HUES64 (cell line): Measurements from ENCODE around the gene NPHS1.

Experiments used
- H3K27ac ChIP-seq: 2 replicates; pipeline ENCODE4 v1.7.0; 2013; ENCODE audit warnings: low read depth, low read length, inconsistent platforms
- H3K27me3 ChIP-seq: 2 replicates; pipeline ENCODE4 v1.6.1; 2013; ENCODE audit warnings: mild to moderate bottlenecking, low read length; ENCODE audit not compliant: insufficient read depth
- H3K36me3 ChIP-seq: 2 replicates; pipeline ENCODE4 v1.6.1; 2013; ENCODE audit warnings: mild to moderate bottlenecking, low read length; ENCODE audit not compliant: insufficient read depth
- H3K4me1 ChIP-seq: 2 replicates; pipeline ENCODE4 v1.6.1; 2013; ENCODE audit warnings: mild to moderate bottlenecking, low read length, moderate library complexity; ENCODE audit not compliant: insufficient read depth
- H3K4me3 ChIP-seq: 2 replicates; pipeline ENCODE4 v1.5.1; 2013; ENCODE audit warnings: mild to moderate bottlenecking, low read length, moderate library complexity
- H3K9ac ChIP-seq: 2 replicates; pipeline ENCODE4 v1.6.1; 2013; ENCODE audit warnings: mild to moderate bottlenecking, low read depth, low read length
- H3K9me3 ChIP-seq: 2 replicates; pipeline ENCODE4 v1.6.1; 2013; ENCODE audit warnings: low read depth, low read length; ENCODE audit not compliant: insufficient read depth
- WGBS: fragments of 150-250, 120-280 bp; methylation state at CpG from one replicate; pipeline ENCODE4 v1.1.7; 2013; ENCODE audit warnings: missing lambda C conversion rate; 5-methylcytosine and 5-hydroxymethylcytosine counted together

Gene NPHS1

GRCh38 chr19:35828692-35829301 lies 23.5 kb downstream of the NPHS1 start:
- no peak overlapping the region for H3K9ac ChIP-seq
- H3K9me3 ChIP-seq, result no peaks in the 10 kb centered on the region
- WGBS, result 9% methylated on average over 11 of the region's 12 CpGs
- no peak overlapping the region for H3K4me3 ChIP-seq
- no peaks in the 10 kb centered on the region for H3K4me1 ChIP-seq
- H3K36me3 ChIP-seq, result no peaks in the 10 kb centered on the region
- no peak overlapping the region for H3K27ac ChIP-seq
- peaks cover 25% of the 10 kb centered on the region for H3K27me3 ChIP-seq

DNA sequence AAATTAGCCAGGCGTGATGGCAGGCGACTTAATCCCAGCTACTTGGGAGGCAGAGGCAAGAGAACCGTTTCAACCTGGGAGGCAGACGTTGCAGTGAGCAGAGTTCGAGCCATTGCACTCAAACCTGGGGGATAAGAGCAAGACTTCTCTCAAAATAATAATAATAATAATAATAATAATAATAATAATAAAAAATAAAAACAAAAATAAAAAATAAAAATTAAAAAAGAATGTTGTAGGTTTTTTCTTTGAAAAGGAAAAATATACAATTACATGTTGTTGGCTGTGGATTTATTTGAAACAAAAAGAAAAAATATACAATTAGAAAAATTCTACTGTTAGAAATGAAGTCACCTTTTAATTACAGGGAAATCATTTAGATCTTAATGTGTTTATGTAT lies 28.2 kb downstream of the NPHS1 start:
- Histone ChIP-seq H3K27me3 (peaks cover 4% of the 10 kb centered on the region; the same call in 1 of the 2 replicates), H3K4me1 (0 out of 2 replicates have a peak, but pooled peaks cover 2% of the 10 kb centered on the region), H3K27ac (no peak overlapping the region), H3K4me3 (no peak overlapping the region), H3K36me3 (no peaks in the 10 kb centered on the region), H3K9ac (no peak overlapping the region), H3K9me3 (no peaks in the 10 kb centered on the region)
- 93% methylated on average over 5 of the region's 5 CpGs for WGBS

DNA sequence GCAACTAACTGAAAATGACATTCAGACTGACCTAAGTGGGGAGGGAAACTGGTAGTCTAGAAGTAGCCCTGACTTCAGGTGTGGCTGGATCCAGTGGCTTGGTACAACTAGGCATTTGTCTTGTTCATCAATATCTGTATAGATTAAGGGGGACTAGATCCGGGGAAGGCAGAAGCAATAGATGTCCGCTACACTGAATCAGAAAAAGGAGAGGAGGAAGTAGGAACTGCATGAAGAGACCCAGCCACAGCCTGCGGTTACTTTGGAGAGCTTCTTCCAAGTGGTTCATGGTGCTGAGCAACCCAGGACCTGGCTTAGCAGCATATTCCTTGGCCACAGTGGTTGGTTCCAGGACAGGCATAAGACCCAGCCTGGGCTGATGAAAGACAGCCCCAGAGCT lies 29.7 kb downstream of the NPHS1 start:
- no peak overlapping the region for H3K9ac ChIP-seq
- H3K36me3 ChIP-seq, result no peaks in the 10 kb centered on the region
- H3K4me3 ChIP-seq, result no peak overlapping the region
- H3K9me3 ChIP-seq, result no peaks in the 10 kb centered on the region
- H3K27me3 ChIP-seq, result peaks cover 4% of the 10 kb centered on the region; the same call in 1 of the 2 replicates
- WGBS, result 74% methylated on average over 3 of the region's 3 CpGs
- 0 out of 2 replicates have a peak, but pooled peaks cover 2% of the 10 kb centered on the region for H3K4me1 ChIP-seq
- no peak overlapping the region for H3K27ac ChIP-seq

DNA sequence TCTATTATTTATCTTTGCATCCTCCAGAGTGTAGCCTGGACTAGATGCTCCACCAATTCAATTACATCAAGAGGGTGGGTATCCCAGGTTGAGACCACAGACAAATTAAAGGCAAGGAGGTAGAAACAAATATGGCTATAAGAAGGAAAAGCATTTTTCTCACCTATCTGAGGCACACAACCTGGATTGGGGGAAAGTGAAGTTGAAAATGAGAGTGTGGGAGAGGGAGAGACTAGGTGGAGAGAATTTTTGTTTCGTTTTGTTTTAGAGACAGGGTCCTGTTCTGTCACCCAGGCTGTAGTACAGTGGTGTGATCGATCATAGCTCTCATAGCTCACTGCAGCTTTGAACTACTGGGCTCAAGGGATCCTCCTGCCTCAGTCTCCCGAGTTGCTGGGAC lies 33.9 kb downstream of the NPHS1 start:
- Histone ChIP-seq H3K4me1 (peaks cover 7% of the 10 kb centered on the region; the same call in 1 of the 2 replicates), H3K27me3 (no peaks in the 10 kb centered on the region), H3K27ac (no peak overlapping the region), H3K4me3 (no peak overlapping the region), H3K36me3 (no peaks in the 10 kb centered on the region), H3K9me3 (no peaks in the 10 kb centered on the region), H3K9ac (no peak overlapping the region)
- WGBS, result 84% methylated on average over 3 of the region's 3 CpGs

DNA sequence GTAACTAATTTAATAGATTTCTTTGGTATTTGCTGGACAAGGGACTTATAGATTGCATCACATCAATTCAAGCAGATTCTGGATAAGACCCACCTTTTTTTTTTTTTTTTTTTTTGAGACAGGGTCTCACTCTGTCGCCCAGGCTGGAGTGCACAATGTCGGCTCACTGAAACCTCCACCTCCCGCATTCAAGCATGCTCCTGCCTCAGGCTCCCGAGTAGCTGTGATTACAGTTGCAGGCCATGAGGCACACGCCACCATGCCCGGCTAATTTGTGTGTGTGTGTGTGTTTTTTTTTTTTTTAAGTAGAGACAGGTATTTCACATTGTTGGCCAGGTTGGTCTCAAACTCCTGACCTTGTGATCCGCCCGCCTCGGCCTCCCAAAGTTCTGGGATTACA lies 35.5 kb downstream of the NPHS1 start:
- WGBS, result 88% methylated on average over 9 of the region's 9 CpGs
- no peaks in the 10 kb centered on the region for H3K27me3 ChIP-seq
- no peaks in the 10 kb centered on the region for H3K9me3 ChIP-seq
- no peaks in the 10 kb centered on the region for H3K36me3 ChIP-seq
- H3K4me3 ChIP-seq, result no peak overlapping the region
- H3K4me1 ChIP-seq, result peaks cover 7% of the 10 kb centered on the region; the same call in 1 of the 2 replicates
- no peak overlapping the region for H3K9ac ChIP-seq
- H3K27ac ChIP-seq, result no peak overlapping the region

DNA sequence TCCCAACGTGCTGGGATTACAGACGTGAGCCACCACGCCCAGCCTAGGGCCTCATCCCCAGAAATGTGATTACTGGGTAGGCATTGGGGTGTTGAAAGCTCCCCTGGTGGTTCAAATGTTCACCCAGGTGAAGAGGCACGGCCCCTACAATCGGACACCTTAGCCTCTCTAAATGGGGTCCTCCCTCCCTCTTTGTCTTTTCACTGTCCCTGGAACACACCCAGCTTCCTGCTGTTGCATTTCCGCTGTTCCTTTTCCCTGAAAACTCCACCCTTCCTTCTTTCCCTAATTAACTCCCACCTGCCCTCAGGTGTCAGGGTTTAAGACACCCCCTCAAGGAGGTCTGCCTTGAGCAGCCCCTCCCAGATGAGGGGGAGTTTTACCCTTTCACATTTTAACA lies 36.0 kb downstream of the NPHS1 start:
- no peaks in the 10 kb centered on the region for H3K36me3 ChIP-seq
- no peaks in the 10 kb centered on the region for H3K27me3 ChIP-seq
- WGBS, result 40% methylated on average over 6 of the region's 6 CpGs
- H3K4me1 ChIP-seq, result peaks cover 7% of the 10 kb centered on the region; the same call in 1 of the 2 replicates
- no peak overlapping the region for H3K9ac ChIP-seq
- H3K27ac ChIP-seq, result no peak overlapping the region
- H3K4me3 ChIP-seq, result no peak overlapping the region
- H3K9me3 ChIP-seq, result no peaks in the 10 kb centered on the region

- 92% methylated on average over 11 of the region's 11 CpGs for WGBS
- Histone ChIP-seq H3K4me1 (peaks cover 5% of the 10 kb centered on the region; the same call in 1 of the 2 replicates), H3K9me3 (no peaks in the 10 kb centered on the region), H3K27me3 (no peaks in the 10 kb centered on the region), H3K9ac (no peak overlapping the region), H3K27ac (no peak overlapping the region), H3K36me3 (no peaks in the 10 kb centered on the region), H3K4me3 (no peak overlapping the region)
Observed at GRCh38 chr19:35813043-35813890, 39.0 kb downstream of the NPHS1 start.

DNA sequence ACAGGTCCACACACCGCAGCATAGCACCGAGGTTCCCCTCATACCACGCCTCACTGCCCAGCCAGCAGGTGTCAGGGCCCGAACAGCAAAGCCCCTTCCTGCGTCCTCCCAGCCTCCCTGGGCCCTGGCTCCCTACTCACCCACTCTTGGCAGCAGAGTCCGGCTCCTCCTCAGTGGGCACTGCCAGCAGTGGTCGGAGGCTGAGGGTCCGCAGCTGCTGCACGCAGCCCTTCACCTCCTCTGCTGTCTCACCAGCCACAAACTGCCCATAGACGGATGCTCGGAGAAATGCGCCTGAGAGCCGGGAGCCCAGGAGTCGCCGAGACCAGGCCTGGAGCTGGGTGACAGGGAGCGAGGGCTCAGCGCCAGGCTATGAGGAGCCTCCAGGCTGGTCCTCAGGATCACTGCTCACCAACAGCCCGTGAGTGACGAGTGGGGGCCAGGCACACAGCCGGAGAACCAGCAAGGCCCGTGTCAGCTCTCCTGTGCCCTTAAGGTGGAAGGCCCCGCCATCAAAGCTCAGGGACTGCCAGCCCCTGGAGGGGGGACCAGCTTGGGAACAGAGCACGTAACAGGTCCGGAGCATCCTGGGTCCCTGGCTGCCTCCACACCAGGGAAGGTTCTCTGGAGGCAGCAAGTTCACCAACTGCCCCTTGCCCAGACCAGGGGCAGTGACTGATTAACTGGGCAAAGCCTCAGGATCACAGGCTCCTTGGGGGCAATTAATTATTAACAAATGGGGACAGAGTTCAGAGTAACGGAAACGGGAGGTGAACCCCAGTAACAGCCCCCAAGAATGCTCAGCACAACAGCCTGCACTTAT lies 39.9 kb downstream of the NPHS1 start, which contains the start of gene PRODH2:
PRODH2 (minus strand) TSS at position 626 of the 823 bp plus-strand sequence; CDS start at position 586, 40 bp downstream.
- no peaks in the 10 kb centered on the region for H3K27me3 ChIP-seq
- H3K4me1 ChIP-seq, result peaks cover 5% of the 10 kb centered on the region; the same call in 1 of the 2 replicates
- no peak within 1 kb of the TSS for H3K9ac ChIP-seq
- H3K27ac ChIP-seq, result no peak within 1 kb of the TSS
- no peaks in the 10 kb centered on the region for H3K9me3 ChIP-seq
- H3K4me3 ChIP-seq, result no peak within 1 kb of the TSS
- 87% methylated on average over 26 of the region's 26 CpGs for WGBS
- H3K36me3 ChIP-seq, result no peaks in the 10 kb centered on the region

GRCh38 chr19:35811317-35812219 lies 40.7 kb downstream of the NPHS1 start:
- Histone ChIP-seq H3K36me3 (no peaks in the 10 kb centered on the region), H3K9ac (no peak overlapping the region), H3K4me1 (peaks cover 2% of the 10 kb centered on the region; the same call in 1 of the 2 replicates), H3K27me3 (no peaks in the 10 kb centered on the region), H3K27ac (no peak overlapping the region), H3K4me3 (no peak overlapping the region), H3K9me3 (no peaks in the 10 kb centered on the region)
- WGBS, result 89% methylated on average over 18 of the region's 18 CpGs

DNA sequence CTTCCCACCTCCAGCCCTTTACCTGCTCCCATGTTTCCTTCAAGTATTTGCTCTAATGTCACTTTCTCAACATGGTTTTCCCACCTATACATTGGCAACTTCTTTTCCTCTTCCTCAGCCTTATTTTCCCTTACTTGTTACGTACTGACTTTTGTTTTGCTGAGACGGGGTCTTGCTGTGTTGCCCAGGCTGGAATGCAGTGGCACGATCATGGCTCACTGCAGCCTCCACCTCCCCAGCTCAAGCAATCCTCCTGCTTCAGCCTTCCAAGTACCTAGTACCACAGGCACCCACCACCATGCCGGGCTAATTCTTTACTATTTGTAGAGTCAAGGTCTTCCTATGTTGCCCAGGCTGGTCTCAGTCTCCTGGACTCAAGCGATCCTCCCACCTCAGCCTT lies 44.7 kb downstream of the NPHS1 start:
- Histone ChIP-seq H3K9ac (no peak overlapping the region), H3K9me3 (no peaks in the 10 kb centered on the region), H3K36me3 (no peaks in the 10 kb centered on the region), H3K27ac (no peak overlapping the region), H3K27me3 (no peaks in the 10 kb centered on the region), H3K4me3 (no peak overlapping the region), H3K4me1 (no peaks in the 10 kb centered on the region)
- WGBS, result 93% methylated on average over 5 of the region's 5 CpGs
